Liver (tissue), 3 donors: Measurements from ENCODE around the gene KCNK13.

ENCODE experiments used
- ATF3 ChIP-seq: IDR thresholded peaks from 2 replicates; pipeline ENCODE4 v1.6.1; 2016; ENCODE audit warnings: antibody characterized with exemption
- CTCF ChIP-seq: fragments of 150-350 bp; IDR thresholded peaks from 2 replicates; pipeline ENCODE4 v1.5.1; 2017; ENCODE audit warnings: improper control_type of control experiment, low read depth, low read length; ENCODE audit not compliant: missing input control
- GABPA ChIP-seq, 2 donors: IDR thresholded peaks in 1 of 2; conservative IDR thresholded peaks in 1 of 2; 2 replicates each; pipeline ENCODE4 v1.6.1; 2016; ENCODE audit warnings: antibody characterized with exemption in 2 of 2, mild to moderate bottlenecking in 1 of 2, moderate library complexity in 1 of 2
- HNF4G ChIP-seq: IDR thresholded peaks from 2 replicates; pipeline ENCODE4 v1.6.1; 2016; ENCODE audit warnings: antibody characterized with exemption
- JUND ChIP-seq, 2 donors: IDR thresholded peaks; 2 replicates each; pipeline ENCODE4 v1.6.1; 2016; ENCODE audit warnings: antibody characterized with exemption in 2 of 2
- MAX ChIP-seq: IDR thresholded peaks from 2 replicates; pipeline ENCODE4 v1.6.1; 2016; ENCODE audit warnings: antibody characterized with exemption
- RAD21 ChIP-seq, 2 donors: IDR thresholded peaks; 2 replicates each; pipeline ENCODE4 v1.6.1; 2016; ENCODE audit warnings: antibody characterized with exemption in 2 of 2, mild to moderate bottlenecking in 2 of 2
- REST ChIP-seq: IDR thresholded peaks from 2 replicates; pipeline ENCODE4 v1.6.1; 2016; ENCODE audit warnings: antibody characterized with exemption, mild to moderate bottlenecking
- TAF1 ChIP-seq: conservative IDR thresholded peaks from 2 replicates; pipeline ENCODE4 v1.6.1; 2016; ENCODE audit warnings: antibody characterized with exemption, mild to moderate bottlenecking
- ZBTB33 ChIP-seq: IDR thresholded peaks from 2 replicates; pipeline ENCODE4 v1.6.1; 2016; ENCODE audit warnings: antibody characterized with exemption
- donor health status: healthy.
- donor health status: healthy.

- no peak for TF ChIP-seq CTCF
- no peak for TF ChIP-seq RAD21 (IDR thresholded peaks at IDR 0.05)
- TF ChIP-seq GABPA (IDR thresholded peaks at IDR 0.05 in 1 of 2, conservative IDR thresholded peaks at IDR 0.05 in 1 of 2) = no peak
- no peak for TF ChIP-seq JUND (IDR thresholded peaks at IDR 0.05)
- TF ChIP-seq ATF3 = no peak
- no peak for TF ChIP-seq HNF4G
- TF ChIP-seq ZBTB33 = no peak
- TF ChIP-seq MAX = no peak
- no peak for TF ChIP-seq REST
- TF ChIP-seq TAF1 = no peak
Observed at GRCh38 chr14:90140298-90140955, 78.6 kb downstream of the KCNK13 start.
